NCI-H2196 (cell line): Measurements from ENCODE around the gene CDH16.
"Not testable (repeated sequence)": the region's sequence is repeated elsewhere in the genome, so short reads cannot be mapped to it uniquely, and the experiment has no call there.

Experiments used
- DNase-seq: peaks from one replicate; lab custom pipeline; 2025; ENCODE audit not compliant: unreplicated experiment; lab: John Stamatoyannopoulos, UW

CDH16 gene

GRCh38 chr16:66918803-66919568 is at the start of gene CDH16:
Gene CDH16 (minus strand): TSS chr16:66918885. CDS start chr16:66918065, 820 bp downstream.
- DNase-seq = no peak

- DNase-seq = no peak
Measured at GRCh38 chr16:66964049-66964448, 45.4 kb upstream of the CDH16 start.

- peak; percentile 53 for DNase-seq
Measured at GRCh38 chr16:66961914-66962313, 43.2 kb upstream of the CDH16 start.

- peak; percentile 68 for DNase-seq
Measured at GRCh38 chr16:66961065-66961744, 42.5 kb upstream of the CDH16 start, which contains the start of gene CES3. Gene CES3 (plus strand): TSS chr16:66961266. CDS start chr16:66961308, 42 bp downstream.

- no peak for DNase-seq
Measured at GRCh38 chr16:66960270-66960669, 41.6 kb upstream of the CDH16 start.

- no peak for DNase-seq
Measured at GRCh38 chr16:66959704-66960161, 41.0 kb upstream of the CDH16 start.

GRCh38 chr16:66958857-66959703 is 40.4 kb upstream of the CDH16 start:
- DNase-seq = no peak

GRCh38 chr16:66956154-66956457 is 37.4 kb upstream of the CDH16 start:
- not testable (repeated sequence) for DNase-seq

GRCh38 chr16:66955363-66956153 is 36.9 kb upstream of the CDH16 start:
- not testable (repeated sequence) for DNase-seq

GRCh38 chr16:66954097-66954659 is 35.5 kb upstream of the CDH16 start:
- DNase-seq = peak; percentile 55

- DNase-seq = no peak
Measured at GRCh38 chr16:66953462-66954096, 34.9 kb upstream of the CDH16 start.

- DNase-seq = no peak
Measured at GRCh38 chr16:66952430-66953110, 33.9 kb upstream of the CDH16 start.

- DNase-seq = no peak
Measured at GRCh38 chr16:66950971-66951790, 32.5 kb upstream of the CDH16 start.

GRCh38 chr16:66950437-66950836 is 31.8 kb upstream of the CDH16 start:
- DNase-seq = no peak

GRCh38 chr16:66949472-66949871 is 30.8 kb upstream of the CDH16 start:
- DNase-seq = no peak

GRCh38 chr16:66948837-66949225 is 30.1 kb upstream of the CDH16 start:
- DNase-seq = no peak

- DNase-seq = no peak
Measured at GRCh38 chr16:66948134-66948836, 29.6 kb upstream of the CDH16 start.
